ENCODE results near the gene LRRC1. TPM values are rescaled to one million over a fixed set of nuclear protein-coding genes. Genes with fewer than 3 reads are reported as not detected.

Gene LRRC1
- total and polyA plus RNA-seq, 2 of the 13 experiments (the other 11 are each of a cell fraction or from before 2014, with no cell fraction given), result 15.6 to 27.7 TPM

GRCh38 chr6:53795340-53795701, 516 bp downstream of the LRRC1 start (continued):
- TF ChIP-seq ZNF546 (CRISPR knock-in tag; conservative IDR thresholded peaks at IDR 0.05), result 0 out of 2 replicates have a peak, but pooled peaks have one; percentile 33
- no peak for TF ChIP-seq ZBTB40 (IDR thresholded peaks at IDR 0.05)
- no peak for TF ChIP-seq ZBTB40 (CRISPR knock-in tag; IDR thresholded peaks at IDR 0.05)

All from HepG2 (cell line).